GM10248 (cell line): ENCODE results near the gene LAMA2.

ENCODE experiments used
- CTCF ChIA-PET: fragments of 300-600 bp; sonication (Branson Sonifier 250); formaldehyde crosslinking; extraction: SDS; loops from one replicate; lab custom pipeline; 2021; ENCODE audit warnings: antibody characterized with exemption; lab: Yijun Ruan, JAX
- POLR2A ChIA-PET: fragments of 350-650 bp; sonication (Branson Sonifier 250); formaldehyde crosslinking; extraction: SDS; loops from one replicate; lab custom pipeline; 2020; ENCODE audit warnings: antibody characterized with exemption; lab: Yijun Ruan, JAX
- DNase-seq: peaks from one replicate; pipeline ENCODE4 v3.0.0; 2012; ENCODE audit errors: extremely low spot score
- CTCF ChIP-seq: IDR thresholded peaks from 2 replicates; pipeline ENCODE4 v1.5.1; 2012; ENCODE audit warnings: mild to moderate bottlenecking, low read depth; ENCODE audit errors: extremely low read depth, missing control alignments, control extremely low read depth

LAMA2 gene

DNA sequence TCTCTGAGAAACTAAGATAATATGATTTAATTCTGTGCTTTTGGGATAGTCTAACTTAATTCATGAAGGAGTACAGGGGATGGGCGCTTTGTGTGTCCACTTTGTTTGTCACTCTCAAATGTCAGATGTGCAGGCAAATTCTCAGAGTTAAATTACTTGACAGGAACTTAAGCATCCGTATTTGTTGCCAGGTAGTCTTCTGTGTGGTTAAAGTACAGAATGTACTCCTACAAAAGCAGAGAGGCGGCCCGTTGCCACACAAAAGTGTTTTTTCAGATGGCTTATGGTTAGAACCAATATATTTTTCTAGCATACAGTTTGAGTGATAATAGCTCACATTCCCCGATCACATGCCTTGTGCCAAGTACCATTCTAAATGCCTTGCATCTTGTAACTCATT, 234.4 kb downstream of the LAMA2 start:
- CTCF ChIA-PET: interaction anchor here (1.3 kb wide), 1 partner anchor 10 kb away, joined by 4 read pairs; no protein-coding TSS in a partner anchor
- POLR2A ChIA-PET: no interaction called here
- DNase-seq: no peak
- TF ChIP-seq CTCF: no peak

- ChIA-PET CTCF (interaction anchor here (0.7 to 2.4 kb wide), 4 partner anchors 9 to 69 kb away, joined by 3 to 5 read pairs (median 3); no protein-coding TSS in a partner anchor), POLR2A (no interaction called here)
- DNase-seq: no peak
- no peak for TF ChIP-seq CTCF
Measured at GRCh38 chr6:129120856-129121638, 238.1 kb downstream of the LAMA2 start.

DNA sequence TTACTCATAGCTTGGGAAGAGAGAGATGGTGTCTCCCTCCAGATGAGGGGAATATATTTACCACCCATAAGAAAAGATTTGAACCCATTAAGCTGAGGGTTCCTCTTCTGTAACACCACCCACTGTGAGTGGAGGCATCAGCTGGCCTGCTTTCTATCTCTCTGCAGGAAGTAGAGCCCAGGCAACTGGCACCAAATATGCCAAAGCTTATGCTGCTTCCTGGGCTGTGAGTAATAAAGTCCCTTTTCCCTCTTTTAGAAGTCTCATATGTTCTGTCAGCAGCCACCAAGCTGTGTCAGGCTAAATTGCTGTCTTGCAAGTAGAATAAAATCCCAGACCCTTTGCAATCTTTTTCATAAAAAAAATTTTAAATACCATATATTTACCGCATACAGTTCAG, 241.4 kb downstream of the LAMA2 start:
- no peak for DNase-seq
- POLR2A ChIA-PET: no interaction called here
- no peak for TF ChIP-seq CTCF
- CTCF ChIA-PET: no interaction called here

GRCh38 chr6:129130106-129130505, 247.2 kb downstream of the LAMA2 start:
- ChIA-PET CTCF (interaction anchor here (0.9 kb wide), 2 partner anchors 8 to 10 kb away, joined by 3 to 4 read pairs; no protein-coding TSS in a partner anchor), POLR2A (no interaction called here)
- no peak for TF ChIP-seq CTCF
- no peak for DNase-seq

DNA sequence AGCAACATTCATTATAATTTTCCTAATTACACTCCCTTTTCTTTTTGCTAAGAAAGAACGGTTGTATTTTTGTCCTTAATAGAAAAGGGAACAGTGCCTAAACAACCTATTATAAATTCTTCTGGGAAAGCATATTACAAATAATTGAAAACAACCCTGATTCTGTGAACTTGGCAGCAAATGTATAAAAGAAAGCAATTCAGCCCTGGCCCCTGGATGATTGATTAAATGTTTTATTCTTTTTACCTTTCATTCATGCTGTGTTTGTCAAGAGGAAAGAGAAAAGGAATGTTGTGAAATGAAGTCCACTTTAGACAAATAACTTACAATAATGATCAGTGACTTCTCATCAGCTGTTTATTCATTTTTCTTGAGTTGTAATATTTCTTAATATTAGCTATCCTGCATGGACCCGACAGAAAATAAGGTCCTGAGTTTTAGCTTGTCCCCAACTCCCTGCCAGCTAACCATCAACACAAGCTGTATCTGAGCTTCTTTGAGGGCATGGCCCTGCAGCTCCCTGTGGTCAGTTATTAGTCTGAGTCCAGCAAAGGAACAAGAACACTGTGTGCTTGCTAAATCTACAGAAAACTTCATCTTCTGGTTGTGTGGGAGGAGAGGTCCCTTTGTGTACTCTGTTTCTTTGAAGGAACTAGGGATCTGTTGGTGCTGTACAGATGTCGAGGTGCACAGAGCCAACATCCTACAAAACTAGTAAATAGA, 248.2 kb downstream of the LAMA2 start:
- ChIA-PET POLR2A (no interaction called here), CTCF (interaction anchor here (0.8 kb wide), 1 partner anchor 39 kb away, joined by 3 read pairs; no protein-coding TSS in a partner anchor)
- no peak for TF ChIP-seq CTCF
- DNase-seq: no peak

DNA sequence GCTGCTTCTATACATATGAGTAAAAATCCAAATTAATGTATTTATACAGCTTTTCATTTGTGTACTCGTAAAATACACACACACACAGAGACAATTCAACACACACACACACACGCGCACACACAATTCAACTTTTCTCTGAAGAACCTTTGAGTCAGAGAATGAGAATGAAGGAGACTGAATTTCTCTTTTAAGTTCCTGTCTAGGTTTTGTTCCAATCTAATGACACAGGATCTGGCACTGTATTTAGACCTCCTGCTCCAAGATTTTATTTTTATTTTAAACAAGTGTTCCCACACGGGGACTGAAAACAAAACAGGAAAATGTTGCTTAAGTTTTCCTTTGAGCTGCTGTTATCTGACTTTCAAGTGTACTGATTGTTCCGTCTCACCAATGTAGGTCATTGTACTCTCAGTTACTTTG, 250.8 kb downstream of the LAMA2 start:
- no peak for TF ChIP-seq CTCF
- CTCF ChIA-PET: interaction anchor here (1.1 to 1.3 kb wide), 2 partner anchors 8 to 11 kb away, joined by 3 to 5 read pairs; no protein-coding TSS in a partner anchor

More for the DNA sequence above, 250.8 kb downstream of the LAMA2 start:
- POLR2A ChIA-PET: no interaction called here
- no peak for DNase-seq
